GM10266 (cell line): Measurements from ENCODE around the gene CEP43.
A peak's percentile ranks its signal among the peaks of the same experiment; 100 is the strongest.

Experiments
- DNase-seq: peaks from one replicate; pipeline ENCODE4 v3.0.0; 2012; ENCODE audit errors: extremely low spot score
- TF ChIP-seq, protein P1 (sequence below): IDR thresholded peaks from 2 replicates; pipeline ENCODE4 v1.5.1; 2012; ENCODE audit warnings: mild to moderate bottlenecking, low read depth; ENCODE audit not compliant: control insufficient read depth, insufficient read depth; ENCODE audit errors: missing control alignments

The CEP43 gene

DNA sequence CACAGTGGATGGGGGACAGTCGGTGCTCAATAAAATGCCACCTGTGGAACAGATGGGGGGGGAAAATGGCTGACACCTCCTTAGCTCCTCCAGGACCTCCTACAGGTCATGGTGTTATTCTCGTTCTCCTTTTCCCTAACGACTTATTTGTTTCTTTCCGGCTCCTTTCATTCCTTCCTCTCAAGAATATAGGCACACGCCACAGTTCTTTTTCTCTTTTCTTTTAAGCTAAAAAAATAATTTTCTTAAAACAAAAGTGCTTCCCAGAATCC is 41.5 kb upstream of the CEP43 start:
- TF ChIP-seq, protein P1, sequence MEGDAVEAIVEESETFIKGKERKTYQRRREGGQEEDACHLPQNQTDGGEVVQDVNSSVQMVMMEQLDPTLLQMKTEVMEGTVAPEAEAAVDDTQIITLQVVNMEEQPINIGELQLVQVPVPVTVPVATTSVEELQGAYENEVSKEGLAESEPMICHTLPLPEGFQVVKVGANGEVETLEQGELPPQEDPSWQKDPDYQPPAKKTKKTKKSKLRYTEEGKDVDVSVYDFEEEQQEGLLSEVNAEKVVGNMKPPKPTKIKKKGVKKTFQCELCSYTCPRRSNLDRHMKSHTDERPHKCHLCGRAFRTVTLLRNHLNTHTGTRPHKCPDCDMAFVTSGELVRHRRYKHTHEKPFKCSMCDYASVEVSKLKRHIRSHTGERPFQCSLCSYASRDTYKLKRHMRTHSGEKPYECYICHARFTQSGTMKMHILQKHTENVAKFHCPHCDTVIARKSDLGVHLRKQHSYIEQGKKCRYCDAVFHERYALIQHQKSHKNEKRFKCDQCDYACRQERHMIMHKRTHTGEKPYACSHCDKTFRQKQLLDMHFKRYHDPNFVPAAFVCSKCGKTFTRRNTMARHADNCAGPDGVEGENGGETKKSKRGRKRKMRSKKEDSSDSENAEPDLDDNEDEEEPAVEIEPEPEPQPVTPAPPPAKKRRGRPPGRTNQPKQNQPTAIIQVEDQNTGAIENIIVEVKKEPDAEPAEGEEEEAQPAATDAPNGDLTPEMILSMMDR: no peak
- DNase-seq: no peak

DNA sequence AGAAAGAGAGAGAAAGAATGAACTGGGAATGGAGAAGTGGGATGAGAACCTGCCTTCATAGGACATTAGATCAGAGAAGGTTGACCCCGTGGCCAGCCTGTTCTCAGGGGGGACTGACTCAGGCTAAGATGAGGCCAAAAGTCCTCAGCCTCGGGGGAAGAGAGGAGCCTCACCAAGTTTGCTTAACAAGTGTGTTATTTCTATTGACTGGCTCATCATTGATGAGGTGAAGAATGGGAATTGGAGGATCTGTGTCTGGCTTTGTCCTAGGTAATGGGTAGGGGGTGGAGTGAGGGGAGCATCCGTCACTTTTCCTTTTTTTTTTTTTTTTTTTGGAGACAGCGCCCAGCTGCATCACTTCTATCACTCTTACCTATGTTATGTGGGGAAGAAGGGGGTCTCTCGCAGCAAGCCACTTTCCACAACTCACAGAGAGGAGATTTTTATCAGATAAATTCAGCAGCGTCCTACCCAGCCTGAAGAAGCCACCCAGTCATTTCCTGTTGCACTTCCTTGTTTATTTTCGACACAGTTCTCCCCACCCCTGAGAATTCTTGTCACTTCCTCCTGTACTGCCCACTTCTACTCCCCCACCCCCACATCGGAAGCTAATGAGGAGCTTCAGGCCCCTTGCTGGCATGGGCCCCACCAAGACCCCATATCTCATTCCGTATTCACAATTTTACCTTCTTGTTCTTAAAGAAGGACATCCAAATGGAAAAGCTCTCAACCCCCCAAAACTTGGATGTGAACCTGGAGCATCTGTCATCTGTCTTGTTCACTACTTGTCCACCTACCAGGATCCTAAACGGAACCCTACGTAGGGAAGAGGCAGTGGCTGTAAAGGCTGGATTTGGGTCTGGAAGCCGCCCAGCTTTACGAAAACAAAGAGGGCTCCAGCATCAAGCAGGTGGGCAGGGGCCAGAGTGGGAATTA is 40.0 kb upstream of the CEP43 start:
- peak; percentile 55 for DNase-seq
- TF ChIP-seq, protein P1: no peak

DNA sequence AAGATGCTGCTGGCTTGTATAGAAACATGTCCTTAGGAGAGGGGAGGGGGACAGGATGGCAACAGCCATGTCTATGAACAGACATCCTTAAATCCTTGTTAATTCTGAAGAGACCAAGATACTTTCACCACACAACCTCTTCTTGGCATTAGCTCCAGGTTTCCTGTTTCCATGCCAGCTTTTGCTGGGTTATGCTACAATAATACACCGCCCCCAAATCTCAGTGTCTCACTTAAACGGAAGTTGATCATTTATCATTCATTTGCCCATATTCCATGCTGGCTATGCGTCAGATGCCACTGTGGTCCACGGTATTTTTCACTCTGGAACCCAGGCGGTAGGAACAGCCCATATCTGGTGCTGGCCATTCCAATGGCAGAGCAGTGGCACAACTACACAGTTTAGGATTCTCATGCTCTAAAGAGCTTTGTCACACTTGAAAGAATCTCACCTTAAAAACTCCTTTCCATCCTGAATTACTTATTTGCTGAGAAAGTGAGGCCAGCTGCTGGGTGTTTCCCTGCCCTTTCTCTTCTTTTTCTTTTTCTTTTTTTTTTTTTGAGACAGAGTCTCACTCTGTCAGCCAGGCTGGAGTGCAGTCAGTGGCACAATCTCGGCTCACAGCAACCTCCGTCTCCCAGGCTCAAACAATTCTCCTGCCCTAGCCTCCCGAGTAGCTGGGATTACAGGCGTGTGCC is 39.1 kb upstream of the CEP43 start:
- TF ChIP-seq, protein P1: no peak
- no peak for DNase-seq

DNA sequence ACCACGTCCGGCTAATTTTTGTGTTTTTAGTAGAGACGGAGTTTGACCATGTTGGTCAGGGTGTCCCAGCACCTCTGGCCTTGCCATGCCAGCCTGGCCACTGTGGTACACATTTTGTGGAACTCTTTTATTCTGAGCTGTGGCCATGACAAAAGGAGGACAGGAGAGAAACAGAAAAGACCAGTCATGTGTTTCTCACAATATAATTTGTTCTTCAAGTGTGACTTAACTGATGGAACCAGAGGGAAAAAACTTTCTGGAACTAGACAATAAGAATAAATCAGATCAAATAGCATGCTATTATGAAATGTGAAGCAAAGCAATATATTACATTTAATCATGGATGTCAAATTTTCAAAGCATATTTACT is 38.6 kb upstream of the CEP43 start:
- TF ChIP-seq, protein P1: no peak
- DNase-seq: no peak

DNA sequence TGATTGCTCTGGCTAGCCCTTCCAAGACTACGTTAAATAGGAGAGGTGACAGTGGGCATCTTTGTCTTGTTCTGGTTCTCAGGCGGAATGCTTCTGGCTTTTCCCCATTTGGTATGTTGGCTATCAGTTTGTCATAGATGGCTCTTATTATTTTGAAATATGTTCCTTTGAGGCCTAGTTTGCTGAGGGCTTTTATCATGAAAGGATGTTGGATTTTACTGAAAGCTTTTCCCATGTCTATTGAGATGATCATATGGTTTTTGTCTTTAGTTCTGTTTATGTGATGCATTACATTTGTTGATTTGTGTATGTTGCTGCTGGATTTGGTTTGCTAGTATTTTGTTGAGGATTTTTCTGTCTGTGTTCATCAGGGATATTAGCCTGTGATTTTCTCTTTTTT is 32.9 kb upstream of the CEP43 start:
- TF ChIP-seq, protein P1: no peak
- no peak for DNase-seq

DNA sequence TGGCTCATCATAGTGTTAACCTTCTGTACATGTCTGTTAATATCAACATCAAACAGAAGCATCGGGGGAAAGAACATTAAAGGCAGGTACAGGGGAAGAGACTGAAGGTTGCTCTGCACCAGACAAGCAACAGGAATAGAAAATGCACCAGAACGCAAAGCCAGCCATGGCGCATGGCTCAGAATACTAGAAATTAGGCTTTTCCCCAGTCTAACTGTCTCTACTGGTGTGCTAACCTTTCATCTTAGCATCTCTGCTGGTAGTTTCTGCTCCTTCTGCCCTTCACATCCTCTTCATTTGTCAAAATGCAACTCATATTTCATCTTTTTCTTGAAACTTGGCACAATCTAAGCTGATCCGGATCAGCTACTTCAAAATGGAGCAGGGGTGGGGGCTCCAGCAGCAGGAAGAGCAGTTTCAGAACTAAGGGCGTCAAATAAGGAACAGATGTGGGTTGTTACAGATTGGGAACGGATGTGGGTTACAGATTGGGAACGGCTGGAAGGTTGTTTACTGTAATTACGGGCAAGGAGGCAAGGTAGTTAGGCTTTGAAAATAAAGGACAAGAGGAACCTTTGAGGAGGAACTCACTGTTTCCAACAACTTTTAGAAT is 29.7 kb upstream of the CEP43 start:
- DNase-seq: no peak
- TF ChIP-seq, protein P1: no peak

DNA sequence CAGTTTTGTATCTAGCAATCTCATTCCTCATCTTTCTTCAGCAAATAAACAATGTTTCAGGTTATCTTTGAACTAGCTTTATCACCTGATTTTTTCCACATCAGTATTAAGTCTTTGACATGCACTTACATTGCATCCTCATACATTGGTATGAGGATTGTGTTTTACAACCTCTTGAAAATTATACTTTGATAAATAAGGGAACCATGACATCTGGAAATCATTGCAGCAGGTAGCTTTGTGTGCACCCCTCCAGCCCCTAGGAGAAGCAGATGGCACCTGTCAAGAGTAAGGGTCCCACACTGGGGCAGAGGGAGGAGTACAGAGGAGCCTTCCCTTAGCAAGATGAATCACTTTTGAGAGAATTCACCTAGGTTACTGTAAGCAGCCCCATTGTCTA is 29.1 kb upstream of the CEP43 start:
- no peak for DNase-seq
- TF ChIP-seq, protein P1: no peak
